HepG2 (cell line): ENCODE results near the gene FBXW12. TPM values are rescaled to one million over a fixed set of nuclear protein-coding genes. Genes with fewer than 3 reads are reported as not detected.
A peak's percentile ranks its signal among the peaks of the same experiment; 100 is the strongest.

Experiments used
- FOXP1 ChIP-seq, 2 experiments: fragments of 450-650 bp in 1 of 2; IDR thresholded peaks; 2 replicates each; pipeline ENCODE4 v1.6.1; 2017 to 2018; ENCODE audit warnings: antibody characterized with exemption in 1 of 2
- GATA4 ChIP-seq: sonication (generic); IDR thresholded peaks from 2 replicates; pipeline ENCODE4 v1.6.1; 2016; ENCODE audit warnings: antibody characterized with exemption, low read depth, borderline replicate concordance
- KLF15 ChIP-seq: sonication (generic); formaldehyde crosslinking; IDR thresholded peaks from 2 replicates; pipeline ENCODE4 v1.8.1; 2023; ENCODE audit warnings: borderline replicate concordance, mild to moderate bottlenecking, inconsistent platforms, missing genetic modification reagents, mixed read lengths
- KMT2A ChIP-seq: sonication (generic); formaldehyde crosslinking; IDR thresholded peaks from 2 replicates; pipeline ENCODE4 v1.4.0; 2020; ENCODE audit warnings: missing genetic modification reagents
- NFE2L1 ChIP-seq: sonication (generic); formaldehyde crosslinking; IDR thresholded peaks from 2 replicates; pipeline ENCODE4 v1.4.0; 2020; ENCODE audit warnings: missing genetic modification reagents, mild to moderate bottlenecking, borderline replicate concordance
- PHB2 ChIP-seq: fragments of 450-650 bp; IDR thresholded peaks from 2 replicates; pipeline ENCODE4 v1.6.1; 2018; ENCODE audit not compliant: partially characterized antibody
- SNAPC2 ChIP-seq: sonication (generic); formaldehyde crosslinking; IDR thresholded peaks from 2 replicates; pipeline ENCODE4 v1.8.1; 2022; ENCODE audit warnings: mild to moderate bottlenecking, missing genetic modification reagents
- SRSF9 ChIP-seq: fragments of 200-400 bp; formaldehyde crosslinking; IDR thresholded peaks from 2 replicates; pipeline ENCODE4 v1.6.1; 2018; ENCODE audit warnings: borderline replicate concordance, mild to moderate bottlenecking, low read depth, low read length; ENCODE audit not compliant: insufficient read depth, poor library complexity, severe bottlenecking
- SYNCRIP ChIP-seq: fragments of 200-400 bp; formaldehyde crosslinking; IDR thresholded peaks from 2 replicates; pipeline ENCODE4 v1.6.1; 2018; ENCODE audit warnings: mild to moderate bottlenecking, low read depth, low read length; ENCODE audit not compliant: insufficient read depth
- TAF1 ChIP-seq: sonication (generic); formaldehyde crosslinking; IDR thresholded peaks from 2 replicates; pipeline ENCODE4 v1.4.0; 2020; ENCODE audit warnings: missing genetic modification reagents
- TFE3 ChIP-seq: IDR thresholded peaks from 2 replicates; pipeline ENCODE4 v1.6.1; 2016
- THAP11 ChIP-seq: IDR thresholded peaks from 2 replicates; pipeline ENCODE4 v1.6.1; 2016; ENCODE audit warnings: missing biosample characterization, missing genetic modification reagents
- THAP9 ChIP-seq: sonication (generic); formaldehyde crosslinking; IDR thresholded peaks from 2 replicates; pipeline ENCODE4; 2020; ENCODE audit warnings: missing genetic modification reagents, mild to moderate bottlenecking, borderline replicate concordance
- ZHX2 ChIP-seq, 2 experiments: sonication (generic) in 1 of 2; formaldehyde crosslinking in 1 of 2; IDR thresholded peaks; 2 replicates each; pipeline versions ENCODE4 v1.6.1 to v1.9.0; 2014 to 2022; ENCODE audit warnings: antibody characterized with exemption in 1 of 2, borderline replicate concordance in 1 of 2, inconsistent platforms in 1 of 2, low read depth in 1 of 2, missing genetic modification reagents in 1 of 2
- ZNF24 ChIP-seq: fragments of 450-650 bp; IDR thresholded peaks from 2 replicates; pipeline ENCODE4 v1.6.1; 2017; ENCODE audit warnings: antibody characterized with exemption, mild to moderate bottlenecking
- ZNF264 ChIP-seq: sonication (generic); formaldehyde crosslinking; IDR thresholded peaks from 2 replicates; pipeline ENCODE4 v1.4.0; 2020; ENCODE audit warnings: missing genetic modification reagents
- ZNF460 ChIP-seq: sonication (generic); formaldehyde crosslinking; IDR thresholded peaks from 2 replicates; pipeline ENCODE4 v1.5.1; 2020; ENCODE audit warnings: missing genetic modification reagents, mild to moderate bottlenecking, borderline replicate concordance
- ZNF678 ChIP-seq: sonication (generic); formaldehyde crosslinking; IDR thresholded peaks from 2 replicates; pipeline ENCODE4 v1.4.0; 2020; ENCODE audit warnings: mild to moderate bottlenecking, missing genetic modification reagents
- polyA plus RNA-seq, 8 experiments: library from polyadenylated mRNA; depleted of rRNA in 3 of 8; stranded (reverse) in 7 of 8; unstranded in 1 of 8; fragments of >200 nt; fragmentation: Illumina TruSeq in 4 of 8; extraction: Trizol in 4 of 8; gene quantifications; 2 replicates each; pipeline versions ENCODE4 v1.2.1 to v1.2.3, GENCODE V29; 2011 to 2016; ENCODE audit warnings: low read depth in 4 of 8, missing spikeins in 1 of 8, mixed read lengths in 1 of 8; ENCODE audit not compliant: insufficient read depth in 1 of 8
- total RNA-seq, 5 experiments: library from RNA; depleted of rRNA; stranded (reverse); fragments of >200 nt; fragmentation: Illumina TruSeq; extraction: Trizol; gene quantifications; 2 replicates each; pipeline ENCODE4 v1.2.3, GENCODE V29; 2016; ENCODE audit warnings: low read depth in 1 of 5

Gene FBXW12
- total and polyA plus RNA-seq, 2 of the 13 experiments (the other 11 are each of a cell fraction or from before 2014, with no cell fraction given), result not detected

- no peak for TF ChIP-seq ZHX2 (IDR thresholded peaks at IDR 0.05; ENCODE audit: low read depth)
- TF ChIP-seq ZHX2 (CRISPR knock-in tag; IDR thresholded peaks at IDR 0.05; ENCODE audit: borderline replicate concordance), result no peak
- peak; percentile 86; the same call in 1 of the 2 replicates for TF ChIP-seq KLF15
- TF ChIP-seq ZNF24, result no peak
- TF ChIP-seq NFE2L1, result no peak; the same call in 1 of the 2 replicates
- TF ChIP-seq TFE3, result no peak; the same call in 1 of the 2 replicates
- TF ChIP-seq SYNCRIP, result no peak
- TF ChIP-seq THAP9, result peak; percentile 86; the same call in 1 of the 2 replicates
- no peak for TF ChIP-seq PHB2
- peak; percentile 68 for TF ChIP-seq TAF1
- TF ChIP-seq ZNF460 (CRISPR knock-in tag), result peak; percentile 44; the same call in 1 of the 2 replicates
- TF ChIP-seq ZNF264 (CRISPR knock-in tag), result peak; percentile 80; the same call in 1 of the 2 replicates
- TF ChIP-seq FOXP1 (IDR thresholded peaks at IDR 0.05), result no peak
- peak; percentile 74 for TF ChIP-seq FOXP1 (CRISPR knock-in tag; IDR thresholded peaks at IDR 0.05)
- peak; percentile 38; the same call in 1 of the 2 replicates for TF ChIP-seq GATA4
- TF ChIP-seq SRSF9, result no peak
- TF ChIP-seq ZNF678 (CRISPR knock-in tag), result 0 out of 2 replicates have a peak, but pooled peaks have one; percentile 61
- TF ChIP-seq KMT2A (CRISPR knock-in tag), result peak; percentile 72; the same call in 1 of the 2 replicates
- peak; percentile 74; the same call in 1 of the 2 replicates for TF ChIP-seq SNAPC2
- TF ChIP-seq THAP11 (CRISPR knock-in tag), result peak; percentile 82
Observed at GRCh38 chr3:48429960-48430707, 58.1 kb downstream of the FBXW12 start, which contains the start of gene PLXNB1 (continued).
